Stimulated activated CD4-positive, alpha-beta T cell treated with anti-CD3 and anti-CD28 coated beads, TNF-alpha, amount 100 ng/mL, for 1 hour (primary cell): ENCODE data around the gene PLD2.
"Not testable (repeated sequence)": the region's sequence is repeated elsewhere in the genome, so short reads cannot be mapped to it uniquely, and the experiment has no call there.

Experiments used
- DNase-seq, 3 donors: peaks; one replicate each; pipeline ENCODE4 v3.0.0-alpha.2; 2020; ENCODE audit warnings: low read depth in 3 of 3, low spot score in 1 of 3

The PLD2 gene

GRCh38 chr17:4854111-4854681 is 47.2 kb downstream of the PLD2 start:
- no peak for DNase-seq

- no peak for DNase-seq
These were observed 49.5 kb downstream of the PLD2 start for GRCh38 chr17:4856271-4856936.

- DNase-seq: no peak
These were observed 50.0 kb downstream of the PLD2 start for GRCh38 chr17:4856937-4857314.

- DNase-seq: not testable (repeated sequence)
These were observed 50.4 kb downstream of the PLD2 start for GRCh38 chr17:4857347-4857746.

GRCh38 chr17:4858068-4858881 is 51.3 kb downstream of the PLD2 start:
- no peak for DNase-seq

GRCh38 chr17:4858882-4859260 is 51.9 kb downstream of the PLD2 start:
- no peak for DNase-seq

- DNase-seq: no peak
These were observed 53.1 kb downstream of the PLD2 start for GRCh38 chr17:4859816-4860625.

GRCh38 chr17:4860651-4861050 is 53.7 kb downstream of the PLD2 start:
- no peak for DNase-seq

- no peak for DNase-seq
These were observed 54.1 kb downstream of the PLD2 start for GRCh38 chr17:4861052-4861451.

- DNase-seq: no peak
These were observed 55.8 kb downstream of the PLD2 start for GRCh38 chr17:4862720-4863119.

- no peak for DNase-seq
These were observed 56.4 kb downstream of the PLD2 start for GRCh38 chr17:4863321-4863720.

- not testable (repeated sequence) for DNase-seq
These were observed 60.6 kb downstream of the PLD2 start for GRCh38 chr17:4867535-4867934.

- DNase-seq: not testable (repeated sequence)
These were observed 62.4 kb downstream of the PLD2 start for GRCh38 chr17:4869058-4869998.

- DNase-seq: no peak
These were observed 63.9 kb downstream of the PLD2 start for GRCh38 chr17:4870855-4871254.

GRCh38 chr17:4872786-4873185 is 65.8 kb downstream of the PLD2 start:
- no peak for DNase-seq
